ENCODE data around the gene QSOX2. TPM values are rescaled to one million over a fixed set of nuclear protein-coding genes. Genes with fewer than 3 reads are reported as not detected.

Gene QSOX2
- total and polyA plus RNA-seq, 4 donors: 4.9 to 12.2 (median 10.3) TPM

- Histone ChIP-seq H3K9me3 (ENCODE audit: control insufficient read depth in 4 of 4, insufficient read depth in 3 of 4, low read length in 3 of 4) (no peaks in the 10 kb centered on the region), H3K4me1 (ENCODE audit: control insufficient read depth in 5 of 5, insufficient read depth in 5 of 5, low read length in 5 of 5) (peaks cover 6 to 17% (median 13%) of the 10 kb centered on the region in 5 donors), H3K27me3 (ENCODE audit: control insufficient read depth in 3 of 3, insufficient read depth in 3 of 3, low read length in 2 of 3) (no peaks in the 10 kb centered on the region), H3K4me3 (no peak overlapping the region), H3K27ac (ENCODE audit: low read depth in 1 of 2, low read length in 1 of 2) (no peak overlapping the region), H3K36me3 (ENCODE audit: control insufficient read depth in 4 of 4, insufficient read depth in 4 of 4, low read length in 4 of 4) (no peaks in the 10 kb centered on the region), H3K9ac (ENCODE audit: insufficient read depth in 1 of 2, low read length in 2 of 2) (no peak overlapping the region)
- DNase-seq (no peak), ATAC-seq (ENCODE audit: insufficient read depth, low FRiP score) (no peak)
- TF ChIP-seq, protein P1, sequence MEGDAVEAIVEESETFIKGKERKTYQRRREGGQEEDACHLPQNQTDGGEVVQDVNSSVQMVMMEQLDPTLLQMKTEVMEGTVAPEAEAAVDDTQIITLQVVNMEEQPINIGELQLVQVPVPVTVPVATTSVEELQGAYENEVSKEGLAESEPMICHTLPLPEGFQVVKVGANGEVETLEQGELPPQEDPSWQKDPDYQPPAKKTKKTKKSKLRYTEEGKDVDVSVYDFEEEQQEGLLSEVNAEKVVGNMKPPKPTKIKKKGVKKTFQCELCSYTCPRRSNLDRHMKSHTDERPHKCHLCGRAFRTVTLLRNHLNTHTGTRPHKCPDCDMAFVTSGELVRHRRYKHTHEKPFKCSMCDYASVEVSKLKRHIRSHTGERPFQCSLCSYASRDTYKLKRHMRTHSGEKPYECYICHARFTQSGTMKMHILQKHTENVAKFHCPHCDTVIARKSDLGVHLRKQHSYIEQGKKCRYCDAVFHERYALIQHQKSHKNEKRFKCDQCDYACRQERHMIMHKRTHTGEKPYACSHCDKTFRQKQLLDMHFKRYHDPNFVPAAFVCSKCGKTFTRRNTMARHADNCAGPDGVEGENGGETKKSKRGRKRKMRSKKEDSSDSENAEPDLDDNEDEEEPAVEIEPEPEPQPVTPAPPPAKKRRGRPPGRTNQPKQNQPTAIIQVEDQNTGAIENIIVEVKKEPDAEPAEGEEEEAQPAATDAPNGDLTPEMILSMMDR (IDR thresholded peaks at IDR 0.05; ENCODE audit: control extremely low read depth, extremely low read depth): no peak
- 90 to 94% methylated on average over 8 of the region's 8 CpGs for WGBS, 2 donors
Measured at GRCh38 chr9:136242248-136242647, 3.4 kb downstream of the QSOX2 start.

- no peak for DNase-seq
- WGBS, 2 donors: 96 to 97% methylated on average over 13 of the region's 13 CpGs
- no peak overlapping the region for H3K4me3 ChIP-seq
Measured at GRCh38 chr9:136241542-136241941, 4.1 kb downstream of the QSOX2 start.

DNA sequence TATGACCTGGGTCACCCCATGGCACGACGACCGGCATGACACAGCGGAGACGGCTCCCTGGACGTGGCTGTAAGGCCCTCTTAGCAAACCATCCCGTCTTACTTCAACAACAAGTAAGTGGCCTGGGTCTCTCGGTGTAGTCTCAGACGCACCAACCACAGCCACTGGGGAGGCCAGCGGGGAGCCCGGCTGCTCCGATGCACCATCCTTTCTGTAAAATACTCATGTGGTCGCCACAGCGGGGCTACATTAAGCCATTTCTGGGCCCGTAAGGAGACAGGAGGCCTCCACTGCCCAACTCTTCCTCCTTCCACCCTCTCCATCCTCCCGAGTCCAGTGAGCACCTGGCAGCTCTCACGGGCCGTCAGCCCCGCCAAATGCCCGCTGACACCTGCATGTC lies 4.7 kb downstream of the QSOX2 start:
- H3K4me1 ChIP-seq (ENCODE audit: control insufficient read depth in 5 of 5, insufficient read depth in 5 of 5, low read length in 5 of 5): peaks cover 6 to 17% (median 13%) of the 10 kb centered on the region in 5 donors

More at GRCh38 chr9:136241542-136241941, 4.1 kb downstream of the QSOX2 start:
- TF ChIP-seq, protein P1 (IDR thresholded peaks at IDR 0.05; ENCODE audit: control extremely low read depth, extremely low read depth): no peak
- Histone ChIP-seq H3K9me3 (ENCODE audit: control insufficient read depth in 4 of 4, insufficient read depth in 3 of 4, low read length in 3 of 4) (no peaks in the 10 kb centered on the region), H3K36me3 (ENCODE audit: control insufficient read depth in 4 of 4, insufficient read depth in 4 of 4, low read length in 4 of 4) (peaks cover 0 to 4% (median 1%) of the 10 kb centered on the region in 4 donors), H3K27me3 (ENCODE audit: control insufficient read depth in 3 of 3, insufficient read depth in 3 of 3, low read length in 2 of 3) (no peaks in the 10 kb centered on the region), H3K4me1 (ENCODE audit: control insufficient read depth in 5 of 5, insufficient read depth in 5 of 5, low read length in 5 of 5) (peaks cover 6 to 17% (median 13%) of the 10 kb centered on the region in 5 donors), H3K27ac (ENCODE audit: low read depth in 1 of 2, low read length in 1 of 2) (no peak overlapping the region), H3K9ac (ENCODE audit: insufficient read depth in 1 of 2, low read length in 2 of 2) (no peak overlapping the region)
- no peak for ATAC-seq (ENCODE audit: insufficient read depth, low FRiP score)

More for the DNA sequence above, 4.7 kb downstream of the QSOX2 start:
- TF ChIP-seq, protein P1 (IDR thresholded peaks at IDR 0.05; ENCODE audit: control extremely low read depth, extremely low read depth): no peak
- 93 to 94% methylated on average over 20 of the region's 20 CpGs for WGBS, 2 donors
- H3K4me3 ChIP-seq: no peak overlapping the region
- H3K27me3 ChIP-seq (ENCODE audit: control insufficient read depth in 3 of 3, insufficient read depth in 3 of 3, low read length in 2 of 3): no peaks in the 10 kb centered on the region
- H3K9me3 ChIP-seq (ENCODE audit: control insufficient read depth in 4 of 4, insufficient read depth in 3 of 4, low read length in 3 of 4): no peaks in the 10 kb centered on the region
- no peak for DNase-seq
- peaks cover 0 to 8% (median 3%) of the 10 kb centered on the region in 4 donors for H3K36me3 ChIP-seq (ENCODE audit: control insufficient read depth in 4 of 4, insufficient read depth in 4 of 4, low read length in 4 of 4)
- H3K27ac ChIP-seq (ENCODE audit: low read depth in 1 of 2, low read length in 1 of 2): no peak overlapping the region
- no peak for ATAC-seq (ENCODE audit: insufficient read depth, low FRiP score)
- no peak overlapping the region for H3K9ac ChIP-seq (ENCODE audit: insufficient read depth in 1 of 2, low read length in 2 of 2)
